Measurements from ENCODE around the gene TRAPPC3.

Gene TRAPPC3

DNA sequence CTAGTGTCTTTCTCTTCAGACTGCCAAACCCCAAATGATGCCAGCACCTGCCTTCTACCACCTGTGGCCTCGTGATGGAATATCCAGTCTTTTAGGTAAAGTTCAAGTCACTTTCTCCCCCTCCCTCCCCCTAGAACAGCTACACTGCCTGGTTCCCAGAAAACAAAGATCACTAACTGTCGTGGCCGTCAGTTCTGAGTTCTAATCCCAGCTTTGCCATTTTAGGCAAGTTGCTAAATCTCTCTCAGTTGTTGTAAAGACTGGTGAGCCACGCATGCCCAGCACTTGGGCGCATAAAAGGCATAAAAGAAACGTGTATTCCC is 648 bp upstream of the TRAPPC3 start:
- Histone ChIP-seq H3K27ac (ENCODE audit: low read depth, low read length) (peak overlapping the region; percentile 69), H3K4me2 (ENCODE audit: low read length) (peak overlapping the region; percentile 79), H4K20me1 (ENCODE audit: control insufficient read depth, insufficient read depth, low read depth, low read length) (no peaks in the 10 kb centered on the region), H3K4me1 (ENCODE audit: control insufficient read depth, low read length) (peaks cover 57% of the 10 kb centered on the region), H3K9me3 (ENCODE audit: control insufficient read depth, insufficient read depth, low read length) (no peaks in the 10 kb centered on the region), H3K9me2 (replicated peaks; ENCODE audit: control insufficient read depth, low read length) (no peaks in the 10 kb centered on the region), H3K27me3 (ENCODE audit: control insufficient read depth, low read length) (no peaks in the 10 kb centered on the region), H3K36me3 (ENCODE audit: control insufficient read depth, low read length) (peaks cover 13% of the 10 kb centered on the region), H3K79me2 (ENCODE audit: control insufficient read depth, low read length) (peaks cover 39% of the 10 kb centered on the region), H3F3A (ENCODE audit: control insufficient read depth, insufficient read depth) (peaks cover 7% of the 10 kb centered on the region), H3K4me3 (ENCODE audit: low read length) (peak overlapping the region; percentile 66)
- TF ChIP-seq EZH2phosphoT487 (IDR thresholded peaks at IDR 0.05; ENCODE audit: borderline replicate concordance, low read length) = no peak
- TF ChIP-seq, protein P1, sequence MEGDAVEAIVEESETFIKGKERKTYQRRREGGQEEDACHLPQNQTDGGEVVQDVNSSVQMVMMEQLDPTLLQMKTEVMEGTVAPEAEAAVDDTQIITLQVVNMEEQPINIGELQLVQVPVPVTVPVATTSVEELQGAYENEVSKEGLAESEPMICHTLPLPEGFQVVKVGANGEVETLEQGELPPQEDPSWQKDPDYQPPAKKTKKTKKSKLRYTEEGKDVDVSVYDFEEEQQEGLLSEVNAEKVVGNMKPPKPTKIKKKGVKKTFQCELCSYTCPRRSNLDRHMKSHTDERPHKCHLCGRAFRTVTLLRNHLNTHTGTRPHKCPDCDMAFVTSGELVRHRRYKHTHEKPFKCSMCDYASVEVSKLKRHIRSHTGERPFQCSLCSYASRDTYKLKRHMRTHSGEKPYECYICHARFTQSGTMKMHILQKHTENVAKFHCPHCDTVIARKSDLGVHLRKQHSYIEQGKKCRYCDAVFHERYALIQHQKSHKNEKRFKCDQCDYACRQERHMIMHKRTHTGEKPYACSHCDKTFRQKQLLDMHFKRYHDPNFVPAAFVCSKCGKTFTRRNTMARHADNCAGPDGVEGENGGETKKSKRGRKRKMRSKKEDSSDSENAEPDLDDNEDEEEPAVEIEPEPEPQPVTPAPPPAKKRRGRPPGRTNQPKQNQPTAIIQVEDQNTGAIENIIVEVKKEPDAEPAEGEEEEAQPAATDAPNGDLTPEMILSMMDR (IDR thresholded peaks at IDR 0.05; ENCODE audit: low read depth, low read length, poor library complexity, severe bottlenecking) = no peak

DNA sequence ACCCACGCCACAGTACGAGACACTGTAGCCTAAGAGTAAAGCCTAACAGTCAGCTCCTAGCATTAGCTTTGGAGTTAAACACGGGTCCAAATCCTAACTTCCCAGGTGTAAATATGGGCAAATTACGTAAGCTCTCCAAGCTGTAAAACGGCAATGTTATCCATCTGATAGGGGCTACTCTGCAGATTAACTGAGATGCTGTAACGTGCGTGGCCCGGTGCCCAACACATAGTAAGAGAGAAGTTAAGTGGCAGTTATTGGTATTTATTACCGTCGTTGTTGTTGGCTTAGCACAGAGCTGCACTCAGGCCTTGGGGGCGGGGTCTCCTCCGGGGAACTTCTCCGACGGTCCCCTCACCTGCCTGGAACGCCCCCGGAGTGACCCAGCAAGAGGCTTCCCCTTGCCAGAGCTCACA is 457 bp downstream of the TRAPPC3 start:
- Histone ChIP-seq H3K27ac (ENCODE audit: low read depth, low read length) (peak overlapping the region; percentile 17; the same call in 1 of the 2 replicates), H3K9me3 (ENCODE audit: control insufficient read depth, insufficient read depth, low read length) (no peaks in the 10 kb centered on the region), H3K4me1 (ENCODE audit: control insufficient read depth, low read length) (peaks cover 50% of the 10 kb centered on the region), H3K27me3 (ENCODE audit: control insufficient read depth, low read length) (no peaks in the 10 kb centered on the region), H3K4me2 (ENCODE audit: low read length) (peak overlapping the region; percentile 98), H3K79me2 (ENCODE audit: control insufficient read depth, low read length) (peaks cover 42% of the 10 kb centered on the region), H3K9me2 (replicated peaks; ENCODE audit: control insufficient read depth, low read length) (no peaks in the 10 kb centered on the region), H3K36me3 (ENCODE audit: control insufficient read depth, low read length) (peaks cover 14% of the 10 kb centered on the region), H4K20me1 (ENCODE audit: control insufficient read depth, insufficient read depth, low read depth, low read length) (no peaks in the 10 kb centered on the region), H3K4me3 (ENCODE audit: low read length) (peak overlapping the region; percentile 93), H3F3A (ENCODE audit: control insufficient read depth, insufficient read depth) (peaks cover 7% of the 10 kb centered on the region)
- TF ChIP-seq EZH2phosphoT487 (IDR thresholded peaks at IDR 0.05; ENCODE audit: borderline replicate concordance, low read length) = no peak
- TF ChIP-seq, protein P1 (IDR thresholded peaks at IDR 0.05; ENCODE audit: low read depth, low read length, poor library complexity, severe bottlenecking) = no peak

DNA sequence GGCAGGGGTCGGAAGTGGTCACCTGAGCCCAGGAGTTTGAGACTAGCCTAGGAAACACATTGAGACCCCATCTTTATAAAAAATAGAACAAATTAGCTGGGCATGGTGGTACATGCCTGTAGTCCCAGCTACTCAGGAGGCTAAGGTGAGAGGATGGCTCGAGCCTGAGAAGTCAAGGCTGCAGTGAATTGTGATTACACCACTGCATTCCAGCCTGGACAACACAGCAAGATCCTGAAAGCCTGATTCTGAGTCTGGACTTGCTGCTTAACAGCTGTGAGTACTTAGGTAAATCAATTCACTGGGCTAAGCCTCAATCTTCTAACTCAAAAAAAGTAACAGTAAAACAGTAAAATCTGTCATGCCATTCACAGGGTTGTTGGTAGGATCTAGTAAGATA is 4.9 kb downstream of the TRAPPC3 start:
- H3K79me2 ChIP-seq (ENCODE audit: control insufficient read depth, low read length) = peaks cover 76% of the 10 kb centered on the region
- no peak overlapping the region for H3K27ac ChIP-seq (ENCODE audit: low read depth, low read length)
- TF ChIP-seq, protein P1 (IDR thresholded peaks at IDR 0.05; ENCODE audit: low read depth, low read length, poor library complexity, severe bottlenecking) = no peak
- no peak for TF ChIP-seq EZH2phosphoT487 (IDR thresholded peaks at IDR 0.05; ENCODE audit: borderline replicate concordance, low read length)
- H4K20me1 ChIP-seq (ENCODE audit: control insufficient read depth, insufficient read depth, low read depth, low read length) = no peaks in the 10 kb centered on the region
- H3F3A ChIP-seq (ENCODE audit: control insufficient read depth, insufficient read depth) = no peaks in the 10 kb centered on the region
- H3K36me3 ChIP-seq (ENCODE audit: control insufficient read depth, low read length) = peaks cover 30% of the 10 kb centered on the region
- no peaks in the 10 kb centered on the region for H3K27me3 ChIP-seq (ENCODE audit: control insufficient read depth, low read length)
- H3K4me3 ChIP-seq (ENCODE audit: low read length) = no peak overlapping the region
- no peaks in the 10 kb centered on the region for H3K9me2 ChIP-seq (replicated peaks; ENCODE audit: control insufficient read depth, low read length)
- H3K4me2 ChIP-seq (ENCODE audit: low read length) = no peak overlapping the region
- H3K4me1 ChIP-seq (ENCODE audit: control insufficient read depth, low read length) = peaks cover 12% of the 10 kb centered on the region
- no peaks in the 10 kb centered on the region for H3K9me3 ChIP-seq (ENCODE audit: control insufficient read depth, insufficient read depth, low read length)

DNA sequence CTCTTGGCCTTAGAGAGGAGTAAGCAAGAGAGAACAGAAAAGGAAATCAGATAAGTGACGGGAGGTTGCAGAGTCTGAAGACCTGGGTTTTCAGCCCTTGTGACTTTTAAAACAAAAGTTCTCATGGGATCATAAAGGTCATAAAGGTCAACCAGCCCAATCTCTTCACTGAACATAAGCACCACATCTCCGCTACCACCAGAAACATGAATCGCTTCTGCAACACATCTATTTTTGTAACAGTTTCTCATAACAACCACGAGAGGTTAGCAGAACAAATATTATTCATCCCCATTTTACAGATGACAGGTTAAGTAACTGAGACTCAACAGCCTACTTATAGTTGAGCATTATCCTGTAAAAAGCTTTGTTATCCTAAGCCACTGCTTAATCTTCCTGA is 5.9 kb downstream of the TRAPPC3 start:
- no peak overlapping the region for H3K27ac ChIP-seq (ENCODE audit: low read depth, low read length)
- no peaks in the 10 kb centered on the region for H4K20me1 ChIP-seq (ENCODE audit: control insufficient read depth, insufficient read depth, low read depth, low read length)
- H3K27me3 ChIP-seq (ENCODE audit: control insufficient read depth, low read length) = no peaks in the 10 kb centered on the region
- no peaks in the 10 kb centered on the region for H3K9me3 ChIP-seq (ENCODE audit: control insufficient read depth, insufficient read depth, low read length)
- peaks cover 30% of the 10 kb centered on the region for H3K36me3 ChIP-seq (ENCODE audit: control insufficient read depth, low read length)
- no peak for TF ChIP-seq EZH2phosphoT487 (IDR thresholded peaks at IDR 0.05; ENCODE audit: borderline replicate concordance, low read length)
- TF ChIP-seq, protein P1 (IDR thresholded peaks at IDR 0.05; ENCODE audit: low read depth, low read length, poor library complexity, severe bottlenecking) = no peak
- H3K4me2 ChIP-seq (ENCODE audit: low read length) = no peak overlapping the region
- peaks cover 68% of the 10 kb centered on the region for H3K79me2 ChIP-seq (ENCODE audit: control insufficient read depth, low read length)
- H3F3A ChIP-seq (ENCODE audit: control insufficient read depth, insufficient read depth) = no peaks in the 10 kb centered on the region
- no peak overlapping the region for H3K4me3 ChIP-seq (ENCODE audit: low read length)
- peaks cover 9% of the 10 kb centered on the region for H3K4me1 ChIP-seq (ENCODE audit: control insufficient read depth, low read length)
- H3K9me2 ChIP-seq (replicated peaks; ENCODE audit: control insufficient read depth, low read length) = no peaks in the 10 kb centered on the region
